DND-41 (cell line): ENCODE results near the gene SORCS1.

Experiments used
- CTCF ChIP-seq: IDR thresholded peaks from 2 replicates; pipeline ENCODE4 v1.5.1; 2012; ENCODE audit warnings: borderline replicate concordance, low read length, moderate library complexity, mild to moderate bottlenecking; ENCODE audit not compliant: poor library complexity, severe bottlenecking; ENCODE audit errors: extremely low read depth
- EZH2 ChIP-seq: IDR thresholded peaks from 3 replicates; pipeline ENCODE4 v1.6.1; 2012; ENCODE audit warnings: borderline replicate concordance, low read depth, mild to moderate bottlenecking, moderate library complexity, low read length, inconsistent platforms; ENCODE audit not compliant: severe bottlenecking

DNA sequence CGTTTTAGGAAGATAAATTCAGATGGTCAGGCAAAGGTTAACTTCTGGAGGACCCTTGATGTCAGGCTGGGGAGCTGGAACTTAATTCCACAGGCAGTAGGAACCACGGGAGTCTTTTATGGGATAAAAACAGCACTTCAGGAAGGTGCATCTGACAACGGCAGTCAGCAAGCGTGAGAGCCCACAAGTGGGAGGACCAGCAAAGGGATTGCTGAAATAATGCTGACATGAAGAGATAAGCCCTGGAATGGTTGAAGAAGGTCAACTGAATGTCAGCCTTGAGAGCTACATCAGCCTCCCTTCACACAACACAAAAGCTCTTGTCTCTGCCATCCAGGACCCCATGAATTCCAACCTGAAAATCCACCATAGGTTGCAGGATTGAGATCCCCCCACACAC, 138.8 kb downstream of the SORCS1 start:
- TF ChIP-seq CTCF (no peak), EZH2 (no peak)
